HG03378 (cell line): ENCODE data around the gene ZNF214.
"Not testable (repeated sequence)": the region's sequence is repeated elsewhere in the genome, so short reads cannot be mapped to it uniquely, and the experiment has no call there.

Experiments
- ATAC-seq: cut with Tn5 transposase; IDR thresholded peaks from one replicate; pipeline ENCODE4 v1.9.1; 2021; ENCODE audit warnings: mild to moderate bottlenecking, moderate library complexity; ENCODE audit not compliant: unreplicated experiment

ZNF214 gene

DNA sequence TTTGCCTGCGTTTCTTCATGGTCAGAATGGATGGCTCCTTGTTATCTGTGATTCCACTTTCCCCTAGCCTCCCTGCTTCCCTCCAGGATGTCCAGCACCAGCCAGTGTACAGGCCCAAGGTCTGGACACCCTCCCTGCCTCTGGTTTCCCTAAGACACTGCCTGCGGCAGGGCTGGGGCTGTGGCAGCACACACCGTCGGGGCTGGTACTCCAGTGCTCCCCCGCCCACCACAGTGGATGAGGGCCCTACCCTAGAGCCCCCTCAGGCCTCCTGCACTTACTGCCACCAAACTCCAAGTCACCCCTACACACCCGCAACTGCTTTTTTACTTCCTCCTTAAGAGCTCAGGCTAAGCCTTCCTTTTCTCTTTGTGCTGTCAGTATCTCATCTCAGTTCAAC, 28.9 kb downstream of the ZNF214 start:
- ATAC-seq: no peak

DNA sequence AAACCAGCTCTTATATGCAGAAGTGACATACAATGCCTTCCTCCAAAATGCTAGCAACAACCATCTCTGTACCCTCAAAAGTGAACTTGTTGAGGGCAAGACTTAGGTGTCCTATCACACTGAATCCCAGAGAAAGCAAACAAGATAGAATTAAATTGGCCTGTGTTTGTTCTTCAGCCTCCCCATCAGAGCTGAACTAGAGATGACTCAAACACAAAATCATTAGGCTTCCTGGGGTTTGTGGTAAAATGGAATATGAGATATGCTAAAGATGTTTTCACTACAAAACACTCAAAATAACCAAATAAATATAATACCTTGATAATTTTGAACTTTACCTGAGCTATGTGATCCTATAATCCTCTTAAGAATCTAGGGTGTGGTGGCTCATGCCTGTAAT, 31.6 kb downstream of the ZNF214 start:
- ATAC-seq: no peak

GRCh38 chr11:6986487-6986886, 33.7 kb downstream of the ZNF214 start:
- ATAC-seq: no peak

DNA sequence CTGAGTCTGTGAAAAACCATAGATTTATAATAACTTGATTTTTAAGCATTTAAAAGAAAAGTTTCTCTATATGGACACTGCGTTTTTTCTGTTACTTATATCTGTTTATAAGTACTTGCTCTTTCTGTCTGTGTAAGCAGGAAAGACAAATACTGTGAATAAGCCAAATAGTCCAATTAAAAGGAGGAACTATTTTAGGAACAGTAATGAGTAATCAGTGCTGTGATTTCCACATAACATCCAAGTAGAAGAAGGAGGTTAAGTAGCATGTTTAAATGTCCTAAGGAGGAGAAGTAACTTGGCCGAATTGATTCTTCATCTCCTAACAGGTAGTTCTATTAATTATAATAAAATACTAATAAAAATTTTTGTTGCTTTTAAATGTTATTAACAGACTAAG, 40.8 kb downstream of the ZNF214 start:
- ATAC-seq: no peak

GRCh38 chr11:6969854-6970253, 50.3 kb downstream of the ZNF214 start:
- ATAC-seq: not testable (repeated sequence)

GRCh38 chr11:6968816-6969215, 51.3 kb downstream of the ZNF214 start:
- no peak for ATAC-seq

DNA sequence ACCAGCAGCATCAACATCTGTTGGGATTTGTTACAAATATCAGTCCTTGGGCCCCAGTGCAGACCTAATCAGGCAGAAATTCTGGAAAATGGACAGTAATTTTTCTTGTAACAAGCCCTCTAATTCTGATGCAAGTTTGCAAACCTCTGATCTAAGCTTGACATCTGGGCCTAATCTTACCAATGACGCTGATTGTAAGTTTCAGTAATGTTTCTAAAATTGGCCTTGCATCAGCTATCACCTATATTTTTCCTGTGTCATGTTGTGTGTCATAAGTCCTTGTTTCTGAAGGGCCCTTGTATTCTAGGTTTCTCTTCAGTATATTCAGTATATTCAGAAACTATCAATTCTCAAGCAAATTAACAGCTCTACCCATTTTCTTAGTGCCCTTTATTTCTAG, 57.5 kb downstream of the ZNF214 start:
- ATAC-seq: peak; percentile 47

- ATAC-seq: no peak
Observed at GRCh38 chr11:6962141-6962540, 58.0 kb downstream of the ZNF214 start.

GRCh38 chr11:6954248-6954647, 65.9 kb downstream of the ZNF214 start:
- not testable (repeated sequence) for ATAC-seq
